Measurements from ENCODE around the gene YWHAB.
"Not testable (repeated sequence)": the region's sequence is repeated elsewhere in the genome, so short reads cannot be mapped to it uniquely, and the experiment has no call there.

Gene YWHAB

DNA sequence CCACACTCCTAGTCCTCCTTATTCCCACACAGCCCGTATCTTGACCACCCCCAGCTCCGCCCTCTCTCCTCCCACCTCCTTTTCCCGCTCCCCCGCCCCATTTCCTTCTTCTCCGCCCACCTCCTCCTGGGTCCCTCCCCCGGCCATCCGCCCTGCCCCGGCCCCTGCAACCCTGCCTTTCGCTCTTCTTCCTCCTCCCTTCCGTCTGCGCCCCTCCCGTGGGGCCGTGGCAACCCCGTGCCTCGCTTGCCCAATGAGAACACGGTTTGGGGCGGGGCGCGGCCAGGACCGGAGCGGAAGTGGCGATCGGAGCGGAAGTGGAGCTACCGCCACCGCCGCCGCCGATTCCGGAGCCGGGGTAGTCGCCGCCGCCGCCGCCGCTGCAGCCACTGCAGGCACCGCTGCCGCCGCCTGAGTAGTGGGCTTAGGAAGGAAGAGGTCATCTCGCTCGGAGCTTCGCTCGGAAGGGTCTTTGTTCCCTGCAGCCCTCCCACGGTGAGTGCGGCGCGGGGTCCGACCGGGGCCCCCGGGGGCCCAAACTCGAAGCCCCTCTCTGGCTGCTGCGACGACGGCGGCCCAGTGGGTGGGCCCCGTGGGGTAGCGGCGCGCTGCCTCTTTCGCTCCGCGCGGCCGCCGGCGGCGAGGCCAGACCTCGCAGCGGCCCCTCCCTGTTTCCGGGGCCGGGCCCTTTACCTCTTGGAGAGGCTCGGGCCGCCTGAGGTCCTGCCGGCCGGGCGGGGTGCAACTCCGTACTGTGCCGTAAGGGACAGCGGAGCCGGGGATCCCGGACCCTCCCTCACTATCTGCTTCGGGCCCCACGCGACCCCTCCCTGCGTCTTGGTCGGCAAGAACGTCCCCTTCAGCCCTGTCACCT, at the start of gene YWHAB:
Gene YWHAB (plus strand): TSS at position 314 of the 874 bp plus-strand sequence. CDS start 15,829 bp downstream, outside the sequence.
- peak; percentile 95 to 98 for DNase-seq

DNA sequence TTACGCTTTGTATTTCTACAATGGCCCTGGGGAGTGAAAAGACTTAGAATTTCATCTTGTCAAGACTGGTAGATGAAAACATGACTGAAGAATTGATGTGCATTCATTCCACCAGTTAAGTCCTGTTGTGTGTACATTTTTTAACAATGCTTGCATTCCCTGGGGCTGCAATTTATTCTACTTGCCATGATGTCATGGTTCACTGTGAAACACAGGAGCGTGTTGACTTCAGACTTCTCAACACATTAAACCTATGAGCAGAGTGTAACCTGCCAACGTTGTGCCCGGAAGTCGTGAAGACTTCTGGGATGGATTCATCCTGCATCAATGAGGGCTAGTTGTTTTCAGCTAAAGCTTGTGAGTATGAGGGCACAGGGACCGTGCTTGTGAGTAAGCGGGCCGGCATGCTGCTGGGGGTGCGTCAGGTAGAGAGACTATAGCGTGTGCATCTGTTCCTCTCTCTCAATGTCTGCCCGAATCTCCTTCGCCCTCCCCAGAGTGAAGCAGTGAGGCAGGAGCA, 48.8 kb upstream of the YWHAB start:
- no peak for DNase-seq

GRCh38 chr20:44837946-44838345, 47.6 kb upstream of the YWHAB start:
- no peak for DNase-seq

- DNase-seq = no peak
Observed at GRCh38 chr20:44838521-44838920, 47.0 kb upstream of the YWHAB start.

DNA sequence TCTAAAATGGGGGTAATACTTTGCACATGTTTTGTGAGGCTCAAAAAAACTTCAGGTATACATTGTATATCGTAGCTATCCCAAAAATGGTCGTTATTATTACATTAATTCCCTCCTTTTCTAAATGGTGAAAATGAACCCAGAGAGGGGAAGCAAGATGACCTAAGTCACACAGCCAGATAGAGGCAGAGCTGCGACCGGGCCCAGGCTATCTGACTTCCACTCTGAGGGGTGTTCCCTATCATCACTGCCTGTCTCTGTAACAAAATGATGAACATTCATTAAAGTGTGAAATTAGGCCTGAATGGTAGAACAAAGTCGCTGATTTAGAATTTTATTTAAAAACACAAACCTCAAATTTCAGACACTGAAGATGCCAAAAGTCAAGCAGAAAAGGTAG, 46.0 kb upstream of the YWHAB start:
- DNase-seq = no peak

DNA sequence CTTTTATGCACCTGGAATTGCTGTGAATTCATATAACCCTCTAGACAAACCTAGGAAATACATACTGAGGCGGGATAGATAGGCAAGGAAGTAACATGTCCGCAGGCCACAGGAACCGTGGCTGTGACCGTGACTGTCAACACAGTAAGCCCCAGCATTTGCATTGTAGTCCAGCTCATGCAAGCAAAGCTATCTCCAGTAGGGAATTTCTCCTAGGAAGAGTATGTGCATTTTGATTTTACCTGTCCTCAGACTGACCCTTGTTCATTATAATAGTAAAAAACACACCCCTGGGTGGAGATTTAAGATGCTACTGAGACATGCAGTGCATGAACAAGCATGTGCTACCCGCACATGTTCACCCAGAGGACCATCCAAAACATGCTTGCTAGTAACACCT, 44.7 kb upstream of the YWHAB start:
- no peak for DNase-seq

GRCh38 chr20:44841955-44842354, 43.5 kb upstream of the YWHAB start:
- DNase-seq = no peak

DNA sequence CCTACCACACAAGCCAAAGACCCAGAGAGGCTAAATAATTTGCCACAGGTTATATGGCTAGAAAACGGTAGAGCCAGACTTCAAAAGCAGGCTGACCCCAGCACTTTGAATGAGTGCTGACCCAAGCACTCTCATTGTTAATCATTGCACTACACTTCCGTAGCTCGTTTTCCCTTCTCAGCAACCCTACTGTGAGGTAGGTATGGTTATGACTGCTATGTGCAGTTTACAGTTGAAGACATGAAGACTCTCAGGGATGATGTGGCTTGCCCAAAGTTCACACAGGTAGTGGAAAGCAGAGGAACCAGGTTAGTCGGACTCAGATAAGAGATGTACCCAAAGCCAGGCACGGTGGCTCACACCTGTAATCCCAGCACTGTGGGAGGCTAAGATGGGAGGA, 41.6 kb upstream of the YWHAB start:
- DNase-seq = no peak

DNA sequence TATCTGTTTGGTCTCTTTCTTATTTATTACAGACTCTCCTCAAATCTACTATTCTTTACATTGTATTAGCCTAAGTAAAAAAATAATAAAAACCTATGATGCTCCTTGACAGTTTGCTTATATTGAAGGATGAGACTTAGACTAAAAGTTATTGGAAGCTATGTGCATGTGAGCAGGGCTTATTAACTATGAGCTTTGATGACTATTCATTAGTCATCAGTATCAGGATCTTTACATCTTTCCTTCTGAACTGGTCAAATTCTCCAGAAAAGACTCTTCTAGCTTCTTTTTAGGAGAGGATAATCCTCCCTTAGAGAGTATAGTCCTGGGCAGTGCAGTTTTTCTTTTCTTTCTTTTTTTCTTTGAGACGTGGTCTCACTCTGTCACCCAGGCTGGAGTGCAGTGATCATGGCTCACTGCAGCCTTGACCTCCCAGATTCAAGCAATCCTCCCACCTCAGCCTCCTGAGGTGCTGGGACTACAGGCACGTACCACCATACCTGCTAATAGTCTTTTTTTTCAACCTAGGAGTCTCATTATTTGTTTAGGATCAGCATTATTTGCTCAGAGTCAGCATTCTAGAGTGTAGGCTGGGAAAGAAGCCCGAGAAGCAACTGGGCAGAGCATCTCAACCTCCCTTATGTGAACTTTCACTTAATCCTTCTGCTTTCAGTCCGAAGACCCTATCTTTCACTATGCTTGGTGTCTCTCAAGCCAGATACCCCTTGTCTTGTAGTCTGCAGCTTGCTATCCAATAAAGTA, 37.1 kb upstream of the YWHAB start:
- DNase-seq = no peak

DNA sequence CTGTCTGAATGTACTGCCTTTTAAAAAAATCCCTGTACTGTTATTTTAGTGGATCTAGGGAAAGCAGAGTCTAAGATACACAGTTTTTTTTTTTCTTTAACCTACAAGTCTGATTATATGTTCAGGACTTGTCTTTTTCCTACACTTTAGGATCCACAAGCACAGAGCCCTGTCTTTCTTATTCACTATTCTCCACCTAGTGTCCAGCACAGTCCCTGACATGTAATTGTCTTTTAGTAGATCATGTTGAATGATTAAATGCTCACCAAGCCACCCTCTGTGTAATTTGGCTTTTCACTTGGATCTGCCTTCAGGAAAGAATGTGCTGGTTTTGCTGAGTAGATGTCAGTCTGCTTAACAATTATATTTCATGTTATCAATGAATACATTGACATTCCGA, 35.8 kb upstream of the YWHAB start:
- DNase-seq = no peak

DNA sequence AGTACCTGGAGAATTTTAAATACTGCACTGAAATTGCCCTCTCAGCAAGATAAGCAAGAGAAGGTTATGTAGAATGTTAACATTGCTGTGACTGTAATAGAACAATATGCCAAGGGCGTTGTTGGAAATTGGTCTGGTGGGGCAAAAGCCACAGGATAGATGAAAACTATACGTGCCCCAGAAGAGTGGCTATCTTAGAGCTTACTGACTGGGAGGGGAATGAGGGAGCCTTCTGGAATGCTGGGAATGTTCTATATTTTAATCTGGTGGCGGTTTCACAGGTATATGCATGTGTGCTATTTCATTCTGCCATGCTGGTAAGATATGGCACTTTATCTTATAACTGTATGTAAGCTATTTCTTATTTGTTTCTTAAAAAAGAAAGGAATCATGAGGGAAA, 35.2 kb upstream of the YWHAB start:
- no peak for DNase-seq

- no peak for DNase-seq
Observed at GRCh38 chr20:44850837-44851236, 34.7 kb upstream of the YWHAB start.

GRCh38 chr20:44851545-44851944, 34.0 kb upstream of the YWHAB start:
- no peak for DNase-seq

DNA sequence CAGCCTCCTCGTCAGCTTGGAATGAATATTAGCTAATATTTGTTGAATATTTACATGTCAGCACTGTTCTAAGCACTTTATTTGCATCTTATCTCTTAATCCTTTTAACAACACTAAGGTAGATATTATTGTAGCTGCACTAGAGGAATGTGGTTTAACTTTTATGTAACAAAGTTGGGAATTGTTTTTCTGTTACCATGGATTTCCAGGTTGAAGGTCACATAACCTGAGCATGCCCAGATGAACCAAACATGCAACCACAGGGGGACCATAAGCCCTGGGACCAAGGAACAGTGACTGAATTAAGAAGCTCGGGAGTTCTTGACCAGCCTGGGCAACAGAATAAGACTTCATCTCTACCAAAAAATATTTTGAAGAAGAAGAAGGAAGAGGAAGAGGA, 29.1 kb upstream of the YWHAB start:
- no peak for DNase-seq

- DNase-seq = no peak
Observed at GRCh38 chr20:44856856-44857448, 28.6 kb upstream of the YWHAB start.

- DNase-seq = no peak
Observed at GRCh38 chr20:44858606-44859360, 26.7 kb upstream of the YWHAB start.

GRCh38 chr20:44861531-44862006, 23.9 kb upstream of the YWHAB start:
- no peak for DNase-seq

- no peak for DNase-seq
Observed at GRCh38 chr20:44862286-44862685, 23.2 kb upstream of the YWHAB start.

GRCh38 chr20:44863365-44864084, 22.0 kb upstream of the YWHAB start:
- DNase-seq = not testable (repeated sequence)

- not testable (repeated sequence) for DNase-seq
Observed at GRCh38 chr20:44864493-44864892, 21.0 kb upstream of the YWHAB start.

GRCh38 chr20:44866703-44867335, 18.7 kb upstream of the YWHAB start:
- DNase-seq = no peak

All from hippocampal formation (tissue), 2 donors.